ENCODE measurements around the gene ZNF511.

The ZNF511 gene

DNA sequence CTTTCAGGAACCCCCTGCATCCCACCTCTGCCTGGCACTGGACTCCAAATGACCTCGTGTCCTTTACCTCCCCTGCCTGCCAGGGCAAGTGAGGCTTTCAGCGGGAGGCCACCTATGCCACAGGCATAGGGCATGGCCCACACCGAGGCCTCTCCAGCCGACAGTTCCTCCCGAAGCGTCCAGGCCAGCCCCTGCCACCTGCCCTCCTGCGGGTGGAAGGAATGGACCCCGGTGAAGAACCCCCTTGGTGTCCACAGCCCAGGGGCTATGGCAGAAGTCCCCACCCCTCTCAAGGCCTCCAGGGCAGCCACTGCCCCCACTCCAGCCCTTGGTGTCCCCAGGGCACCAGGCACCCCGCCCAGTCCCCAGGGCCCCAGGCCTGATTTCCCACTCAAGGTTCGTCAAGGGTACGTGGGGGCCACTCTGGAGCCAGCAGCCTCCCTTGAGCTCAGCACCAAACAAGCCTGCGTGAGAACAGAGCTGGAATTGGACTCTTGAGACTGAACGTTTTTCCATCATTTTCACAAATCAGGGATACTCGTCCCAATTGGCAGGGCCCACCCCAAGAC, 46.0 kb downstream of the ZNF511 start:
- TF ChIP-seq, protein P1, sequence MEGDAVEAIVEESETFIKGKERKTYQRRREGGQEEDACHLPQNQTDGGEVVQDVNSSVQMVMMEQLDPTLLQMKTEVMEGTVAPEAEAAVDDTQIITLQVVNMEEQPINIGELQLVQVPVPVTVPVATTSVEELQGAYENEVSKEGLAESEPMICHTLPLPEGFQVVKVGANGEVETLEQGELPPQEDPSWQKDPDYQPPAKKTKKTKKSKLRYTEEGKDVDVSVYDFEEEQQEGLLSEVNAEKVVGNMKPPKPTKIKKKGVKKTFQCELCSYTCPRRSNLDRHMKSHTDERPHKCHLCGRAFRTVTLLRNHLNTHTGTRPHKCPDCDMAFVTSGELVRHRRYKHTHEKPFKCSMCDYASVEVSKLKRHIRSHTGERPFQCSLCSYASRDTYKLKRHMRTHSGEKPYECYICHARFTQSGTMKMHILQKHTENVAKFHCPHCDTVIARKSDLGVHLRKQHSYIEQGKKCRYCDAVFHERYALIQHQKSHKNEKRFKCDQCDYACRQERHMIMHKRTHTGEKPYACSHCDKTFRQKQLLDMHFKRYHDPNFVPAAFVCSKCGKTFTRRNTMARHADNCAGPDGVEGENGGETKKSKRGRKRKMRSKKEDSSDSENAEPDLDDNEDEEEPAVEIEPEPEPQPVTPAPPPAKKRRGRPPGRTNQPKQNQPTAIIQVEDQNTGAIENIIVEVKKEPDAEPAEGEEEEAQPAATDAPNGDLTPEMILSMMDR (IDR thresholded peaks at IDR 0.05; ENCODE audit: control extremely low read depth, extremely low read depth, low read depth, missing control alignments): no peak
- ChIA-PET CTCF (interaction anchor here (3.1 kb wide), 1 partner anchor 25 kb away, joined by 16 read pairs; no protein-coding TSS in a partner anchor), POLR2A (no interaction called here)
- DNase-seq (ENCODE audit: extremely low spot score): no peak

DNA sequence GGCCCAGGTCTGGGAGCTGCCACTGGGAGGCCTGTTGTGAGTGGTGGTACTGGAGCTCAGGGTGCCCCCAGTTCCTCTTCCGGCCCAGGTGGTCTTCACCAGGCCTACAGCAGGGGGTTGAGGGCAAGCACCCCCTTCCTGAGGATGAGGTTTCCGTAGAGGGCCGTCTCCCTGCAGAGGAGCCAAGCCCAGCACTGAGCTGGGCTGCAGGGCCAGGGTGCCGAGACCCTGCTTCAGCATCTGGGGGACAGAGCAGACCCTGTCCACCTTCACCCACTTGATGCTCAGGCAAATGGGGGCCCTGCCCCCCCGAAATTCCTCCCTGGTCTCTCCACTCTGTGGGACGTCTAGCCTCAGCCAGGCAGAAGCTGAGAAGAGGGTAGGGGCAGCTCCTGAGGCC, 46.6 kb downstream of the ZNF511 start:
- DNase-seq (ENCODE audit: extremely low spot score): no peak
- CTCF ChIA-PET: interaction anchor here (1.3 to 3.1 kb wide), 2 partner anchors 26 to 108 kb away, joined by 3 to 16 read pairs; no protein-coding TSS in a partner anchor

DNA sequence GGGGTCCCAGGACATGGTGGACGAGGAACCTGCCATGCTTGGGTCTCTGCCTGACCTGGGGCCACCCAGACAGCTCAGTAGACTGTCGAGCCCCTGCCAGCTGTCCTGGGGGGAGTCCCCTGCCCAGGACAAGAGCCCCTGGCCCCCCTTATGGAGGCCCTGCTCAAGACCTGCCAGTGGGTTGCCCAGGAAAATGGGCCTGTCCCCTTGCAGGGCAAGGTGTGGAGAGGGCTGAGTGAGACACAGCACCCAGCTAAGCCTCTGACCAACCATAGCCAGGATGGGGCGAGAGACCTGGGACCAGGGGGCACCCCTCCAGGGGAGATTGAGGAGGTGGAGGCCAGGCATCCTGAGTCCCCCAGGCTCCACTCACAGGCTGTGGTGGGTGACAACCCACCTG, 47.3 kb downstream of the ZNF511 start:
- ChIA-PET CTCF (interaction anchor here (1.0 to 3.1 kb wide), 4 partner anchors 26 to 109 kb away, joined by 3 to 16 read pairs (median 4); no protein-coding TSS in a partner anchor), POLR2A (no interaction called here)
- DNase-seq (ENCODE audit: extremely low spot score): no peak
- TF ChIP-seq, protein P1 (IDR thresholded peaks at IDR 0.05; ENCODE audit: control extremely low read depth, extremely low read depth, low read depth, missing control alignments): no peak

More for the DNA sequence above, 46.6 kb downstream of the ZNF511 start:
- TF ChIP-seq, protein P1 (IDR thresholded peaks at IDR 0.05; ENCODE audit: control extremely low read depth, extremely low read depth, low read depth, missing control alignments): no peak
- POLR2A ChIA-PET: no interaction called here

DNA sequence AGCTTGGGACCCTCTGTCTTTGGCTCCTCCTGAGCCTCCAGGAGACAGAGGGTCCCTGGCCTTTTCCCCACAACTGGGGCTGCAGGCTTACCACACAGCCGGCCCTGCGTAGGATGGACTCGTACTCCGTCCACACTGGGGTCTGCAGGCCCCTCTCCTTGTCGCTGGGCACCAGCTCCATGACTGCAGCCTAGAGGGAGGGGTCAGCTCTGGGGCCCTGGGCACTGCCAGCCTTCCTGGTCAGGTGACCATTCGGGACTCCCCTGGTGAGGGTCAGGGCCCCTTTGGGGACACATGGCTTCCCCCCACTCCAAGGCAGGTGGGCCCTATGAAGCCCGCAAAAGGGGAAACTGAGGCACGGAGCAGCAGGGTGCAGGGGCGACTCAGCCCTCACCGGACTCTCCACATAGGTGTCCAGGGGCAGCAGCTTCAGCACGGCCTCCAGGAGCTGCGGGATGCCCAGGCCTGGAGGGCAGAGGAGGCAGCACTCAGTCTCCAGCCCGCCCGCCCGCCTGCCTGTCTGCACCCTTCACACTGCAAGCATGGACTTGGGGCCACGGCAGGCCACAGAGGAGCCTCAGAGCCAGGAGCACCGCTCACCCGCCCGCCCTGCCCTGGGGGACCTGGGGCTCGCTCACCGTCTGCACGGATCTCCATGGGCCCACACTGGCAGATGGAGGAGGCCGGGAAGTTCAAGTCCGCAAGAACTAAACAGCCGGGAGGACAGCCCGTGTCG, 48.0 kb downstream of the ZNF511 start:
- CTCF ChIA-PET: interaction anchor here (1.0 to 3.1 kb wide), 5 partner anchors 10 to 110 kb away, joined by 3 to 16 read pairs (median 3); no protein-coding TSS in a partner anchor
- no peak for DNase-seq (ENCODE audit: extremely low spot score)
- TF ChIP-seq, protein P1 (IDR thresholded peaks at IDR 0.05; ENCODE audit: control extremely low read depth, extremely low read depth, low read depth, missing control alignments): no peak
- POLR2A ChIA-PET: no interaction called here

DNA sequence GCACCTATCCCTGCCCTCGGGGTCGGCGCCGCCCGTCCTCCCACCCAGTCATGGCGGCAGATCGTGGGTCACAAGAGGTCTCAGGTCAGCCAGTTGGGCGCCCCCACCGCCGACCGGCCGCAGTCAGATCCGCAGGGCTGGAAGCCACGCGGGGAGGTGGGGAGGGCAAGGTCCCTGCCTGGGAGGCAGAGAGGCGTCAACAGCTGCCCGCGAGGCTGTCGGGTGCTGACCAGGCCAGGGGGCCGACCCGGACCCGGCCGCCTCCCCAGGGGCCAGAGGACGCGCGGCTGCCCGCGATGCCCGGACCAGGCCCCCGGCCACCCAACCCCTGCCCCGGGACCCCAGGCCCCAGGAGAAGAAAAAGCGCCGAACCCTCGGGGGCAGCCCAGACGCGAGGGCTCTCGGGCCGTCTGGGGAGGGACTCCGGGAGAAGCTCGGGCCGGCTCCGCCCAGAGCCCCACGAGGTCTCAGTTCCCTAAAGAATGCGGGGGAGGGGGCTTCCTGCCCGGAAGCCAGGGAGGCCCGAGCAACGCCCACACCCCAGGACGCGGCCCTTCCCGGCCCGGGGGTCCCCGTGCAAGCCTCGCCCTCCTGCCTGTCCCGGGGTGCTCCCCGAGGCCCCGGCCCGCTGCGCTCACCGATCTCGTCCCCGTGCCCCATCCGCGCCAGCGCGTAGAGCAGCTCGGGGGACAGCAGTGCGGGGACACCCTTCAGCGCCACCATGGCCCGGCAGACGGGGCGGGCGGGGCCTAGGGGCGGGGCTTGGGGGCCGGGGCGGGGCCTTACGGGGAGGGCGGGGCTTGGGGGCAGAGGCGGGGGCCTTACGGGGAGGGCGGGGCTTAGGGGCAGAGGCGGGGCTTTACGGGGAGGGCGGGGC, 48.8 kb downstream of the ZNF511 start, which contains the start of gene FUOM:
Gene FUOM, minus strand, starts transcription at position 735 of the 877 bp plus-strand sequence. Its CDS starts 12 bp downstream, at position 723.
- peak; percentile 96 for DNase-seq (ENCODE audit: extremely low spot score)
- POLR2A ChIA-PET: interaction anchor here (0.6 to 0.7 kb wide), 2 partner anchors 14 to 1959 kb away, joined by 3 read pairs; no protein-coding TSS in a partner anchor
- CTCF ChIA-PET: interaction anchor here (1.2 to 3.1 kb wide), 3 partner anchors 11 to 39 kb away, joined by 3 to 16 read pairs (median 4); no protein-coding TSS in a partner anchor
- TF ChIP-seq, protein P1 (IDR thresholded peaks at IDR 0.05; ENCODE audit: control extremely low read depth, extremely low read depth, low read depth, missing control alignments): no peak
